GM19193 (cell line): ENCODE data around the gene ADAMTS2.

ENCODE experiments used
- POLR2A ChIP-seq: IDR thresholded peaks from 4 replicates; pipeline ENCODE4 v1.6.1; 2011; ENCODE audit not compliant: insufficient read depth, insufficient read length; ENCODE audit errors: extremely low read depth

Gene ADAMTS2

GRCh38 chr5:179080724-179081123 lies 264.5 kb downstream of the ADAMTS2 start:
- no peak for TF ChIP-seq POLR2A

- TF ChIP-seq POLR2A: no peak
Observed at GRCh38 chr5:179079165-179079987, 265.9 kb downstream of the ADAMTS2 start.

GRCh38 chr5:179065703-179066102 lies 279.6 kb downstream of the ADAMTS2 start:
- no peak for TF ChIP-seq POLR2A

GRCh38 chr5:179061025-179061424 lies 284.2 kb downstream of the ADAMTS2 start:
- no peak for TF ChIP-seq POLR2A
